HEK293 (cell line): ENCODE measurements around the gene COX6A1.

Experiments
- CTCF ChIP-seq: fragments of 450-650 bp; formaldehyde crosslinking; IDR thresholded peaks from 2 replicates; pipeline ENCODE4 v1.5.1; 2016; ENCODE audit warnings: missing biosample characterization, missing genetic modification characterization
- MYNN ChIP-seq: fragments of 450-650 bp; formaldehyde crosslinking; IDR thresholded peaks from 2 replicates; pipeline ENCODE4 v1.5.1; 2016; ENCODE audit warnings: missing biosample characterization, missing genetic modification characterization, borderline replicate concordance
- REPIN1 ChIP-seq: fragments of 450-650 bp; formaldehyde crosslinking; IDR thresholded peaks from 2 replicates; pipeline ENCODE4 v1.5.1; 2017; ENCODE audit warnings: missing biosample characterization, missing genetic modification characterization, low read depth
- REST ChIP-seq: fragments of 450-650 bp; formaldehyde crosslinking; IDR thresholded peaks from 2 replicates; pipeline ENCODE4 v1.5.1; 2016; ENCODE audit warnings: missing biosample characterization, missing genetic modification characterization
- SETDB1 ChIP-seq: IDR thresholded peaks from one replicate; pipeline ENCODE4 v1.6.1; 2017; ENCODE audit warnings: mild to moderate bottlenecking, low read length, moderate library complexity, mixed read lengths; ENCODE audit not compliant: insufficient read length
- TCF7L2 ChIP-seq: IDR thresholded peaks from 2 replicates; pipeline ENCODE4 v1.6.1; 2011; ENCODE audit warnings: low read depth, mild to moderate bottlenecking, inconsistent platforms, low read length, moderate library complexity, borderline replicate concordance
- TRIM28 ChIP-seq: IDR thresholded peaks from 2 replicates; pipeline ENCODE4 v1.6.1; 2011; ENCODE audit warnings: low read length, control low read depth, borderline replicate concordance
- ZNF114 ChIP-seq: fragments of 450-650 bp; formaldehyde crosslinking; IDR thresholded peaks from 2 replicates; pipeline ENCODE4 v1.5.0; 2017; ENCODE audit warnings: missing biosample characterization, missing genetic modification characterization
- ZNF302 ChIP-seq: fragments of 450-650 bp; formaldehyde crosslinking; IDR thresholded peaks from 2 replicates; pipeline ENCODE4 v1.5.1; 2016; ENCODE audit warnings: missing biosample characterization, missing genetic modification characterization, low read depth
- ZNF350 ChIP-seq: fragments of 450-650 bp; formaldehyde crosslinking; IDR thresholded peaks from 2 replicates; pipeline ENCODE4 v1.5.0; 2017; ENCODE audit warnings: missing biosample characterization, mild to moderate bottlenecking, missing genetic modification characterization
- ZNF510 ChIP-seq: fragments of 450-650 bp; formaldehyde crosslinking; IDR thresholded peaks from 2 replicates; pipeline ENCODE4 v1.5.1; 2018; ENCODE audit warnings: mild to moderate bottlenecking, missing genetic modification characterization, missing biosample characterization; ENCODE audit not compliant: insufficient replicate concordance
- ZNF585B ChIP-seq: fragments of 450-650 bp; formaldehyde crosslinking; IDR thresholded peaks from 2 replicates; pipeline ENCODE4 v1.5.1; 2016; ENCODE audit warnings: missing biosample characterization, missing genetic modification characterization
- ZNF707 ChIP-seq: fragments of 450-650 bp; formaldehyde crosslinking; IDR thresholded peaks from 2 replicates; pipeline ENCODE4 v1.5.1; 2016; ENCODE audit warnings: missing biosample characterization, missing genetic modification characterization

GRCh38 chr12:120463712-120464111 is 25.8 kb downstream of the COX6A1 start:
- TF ChIP-seq ZNF302: no peak
- no peak for TF ChIP-seq MYNN (tag by site-specific recombination)
- TF ChIP-seq ZNF707: no peak
- no peak for TF ChIP-seq CTCF (tag by site-specific recombination)
- no peak for TF ChIP-seq ZNF350 (tag by site-specific recombination)
- no peak for TF ChIP-seq TRIM28
- no peak for TF ChIP-seq REPIN1 (tag by site-specific recombination)
- no peak for TF ChIP-seq ZNF585B (tag by site-specific recombination)
- TF ChIP-seq ZNF510 (tag by site-specific recombination): no peak
- TF ChIP-seq ZNF114 (tag by site-specific recombination): no peak
- no peak for TF ChIP-seq SETDB1
- TF ChIP-seq REST (tag by site-specific recombination): no peak
- no peak for TF ChIP-seq TCF7L2
